ENCODE data around the gene SIN3A.

Gene SIN3A

GRCh38 chr15:75356517-75356916, 95.0 kb downstream of the SIN3A start:
- H2BK120ac ChIP-seq (ENCODE audit: insufficient read depth, low read length, poor library complexity): no peak overlapping the region
- no peaks in the 10 kb centered on the region for H3K27me3 ChIP-seq (ENCODE audit: insufficient read depth, low read length)
- peaks cover 7% of the 10 kb centered on the region for H3K9me3 ChIP-seq (ENCODE audit: insufficient read depth, low read depth, low read length)
- no peak overlapping the region for H2AFZ ChIP-seq (ENCODE audit: insufficient read depth, low read length, poor library complexity)
- no peak overlapping the region for H4K91ac ChIP-seq (ENCODE audit: low read depth, low read length)
- H4K12ac ChIP-seq (ENCODE audit: low read depth, low read length): no peak overlapping the region
- H3K4ac ChIP-seq (ENCODE audit: low read depth, low read length): no peak overlapping the region
- H2BK12ac ChIP-seq (ENCODE audit: low read length): no peak overlapping the region
- no peaks in the 10 kb centered on the region for H3K79me2 ChIP-seq (ENCODE audit: control insufficient read depth, insufficient read depth, low read length, poor library complexity)
- no peak overlapping the region for H3K4me2 ChIP-seq (ENCODE audit: low read length)
- peaks cover 42 to 53% of the 10 kb centered on the region in 2 experiments for H3K36me3 ChIP-seq (ENCODE audit: control insufficient read depth in 1 of 2, insufficient read depth in 2 of 2, low read length in 2 of 2)
- no peak overlapping the region for H3K14ac ChIP-seq (ENCODE audit: low read length)
- no peak overlapping the region for H3K18ac ChIP-seq (ENCODE audit: low read length)
- H3K23ac ChIP-seq (ENCODE audit: low read length): no peak overlapping the region
- no peak overlapping the region for H3K4me3 ChIP-seq (ENCODE audit: low read depth, low read length)
- DNase-seq: no peak
- no peak overlapping the region for H3K27ac ChIP-seq (ENCODE audit: low read depth, low read length)
- no peak overlapping the region for H4K8ac ChIP-seq (ENCODE audit: low read depth, low read length)
- no peaks in the 10 kb centered on the region for H3K4me1 ChIP-seq (ENCODE audit: control insufficient read depth in 1 of 2, insufficient read depth in 2 of 2, low read length in 2 of 2)
- no CpG with 5 or more reads among the region's 20 CpGs for WGBS (ENCODE audit: extremely low coverage, insufficient coverage, insufficient read length)
- H2AK5ac ChIP-seq (ENCODE audit: low read length): no peak overlapping the region
- H3K9ac ChIP-seq (ENCODE audit: low read length): no peak overlapping the region
- H2BK5ac ChIP-seq (ENCODE audit: low read depth, low read length, poor library complexity): no peak overlapping the region
- no peaks in the 10 kb centered on the region for H3K79me1 ChIP-seq (ENCODE audit: low read length)

- Histone ChIP-seq H2BK120ac (ENCODE audit: insufficient read depth, low read length, poor library complexity) (no peak overlapping the region), H3K4me1 (ENCODE audit: control insufficient read depth in 1 of 2, insufficient read depth in 2 of 2, low read length in 2 of 2) (no peaks in the 10 kb centered on the region), H3K79me1 (ENCODE audit: low read length) (no peaks in the 10 kb centered on the region), H2BK12ac (ENCODE audit: low read length) (no peak overlapping the region), H3K27me3 (ENCODE audit: insufficient read depth, low read length) (no peaks in the 10 kb centered on the region), H4K91ac (ENCODE audit: low read depth, low read length) (no peak overlapping the region), H3K18ac (ENCODE audit: low read length) (no peak overlapping the region), H4K12ac (ENCODE audit: low read depth, low read length) (no peak overlapping the region), H4K8ac (ENCODE audit: low read depth, low read length) (no peak overlapping the region), H2BK5ac (ENCODE audit: low read depth, low read length, poor library complexity) (no peak overlapping the region), H3K27ac (ENCODE audit: low read depth, low read length) (no peak overlapping the region), H3K23ac (ENCODE audit: low read length) (no peak overlapping the region), H3K4me2 (ENCODE audit: low read length) (no peak overlapping the region), H2AFZ (ENCODE audit: insufficient read depth, low read length, poor library complexity) (no peak overlapping the region), H3K36me3 (ENCODE audit: control insufficient read depth in 1 of 2, insufficient read depth in 2 of 2, low read length in 2 of 2) (peaks cover 37 to 48% of the 10 kb centered on the region in 2 experiments), H3K9ac (ENCODE audit: low read length) (no peak overlapping the region), H3K4me3 (ENCODE audit: low read depth, low read length) (no peak overlapping the region), H2AK5ac (ENCODE audit: low read length) (no peak overlapping the region), H3K9me3 (ENCODE audit: insufficient read depth, low read depth, low read length) (peaks cover 7% of the 10 kb centered on the region), H3K4ac (ENCODE audit: low read depth, low read length) (no peak overlapping the region), H3K14ac (ENCODE audit: low read length) (no peak overlapping the region), H3K79me2 (ENCODE audit: control insufficient read depth, insufficient read depth, low read length, poor library complexity) (no peaks in the 10 kb centered on the region)
- no CpG with 5 or more reads among the region's 28 CpGs for WGBS (ENCODE audit: extremely low coverage, insufficient coverage, insufficient read length)
- DNase-seq: no peak
Measured at GRCh38 chr15:75356006-75356405, 95.5 kb downstream of the SIN3A start.

- Histone ChIP-seq H3K4me1 (ENCODE audit: control insufficient read depth in 1 of 2, insufficient read depth in 2 of 2, low read length in 2 of 2) (no peaks in the 10 kb centered on the region), H3K18ac (ENCODE audit: low read length) (no peak overlapping the region), H3K36me3 (ENCODE audit: control insufficient read depth in 1 of 2, insufficient read depth in 2 of 2, low read length in 2 of 2) (peaks cover 35 to 43% of the 10 kb centered on the region in 2 experiments), H3K27ac (ENCODE audit: low read depth, low read length) (no peak overlapping the region), H3K79me1 (ENCODE audit: low read length) (no peaks in the 10 kb centered on the region), H2BK5ac (ENCODE audit: low read depth, low read length, poor library complexity) (no peak overlapping the region), H4K91ac (ENCODE audit: low read depth, low read length) (no peak overlapping the region), H2BK12ac (ENCODE audit: low read length) (no peak overlapping the region), H3K9ac (ENCODE audit: low read length) (no peak overlapping the region), H3K23ac (ENCODE audit: low read length) (no peak overlapping the region), H2AFZ (ENCODE audit: insufficient read depth, low read length, poor library complexity) (no peak overlapping the region), H2AK5ac (ENCODE audit: low read length) (no peak overlapping the region), H2BK120ac (ENCODE audit: insufficient read depth, low read length, poor library complexity) (no peak overlapping the region), H4K8ac (ENCODE audit: low read depth, low read length) (no peak overlapping the region), H3K4ac (ENCODE audit: low read depth, low read length) (no peak overlapping the region), H3K27me3 (ENCODE audit: insufficient read depth, low read length) (no peaks in the 10 kb centered on the region), H3K14ac (ENCODE audit: low read length) (no peak overlapping the region), H3K9me3 (ENCODE audit: insufficient read depth, low read depth, low read length) (peaks cover 7% of the 10 kb centered on the region), H3K4me2 (ENCODE audit: low read length) (no peak overlapping the region), H3K4me3 (ENCODE audit: low read depth, low read length) (no peak overlapping the region), H3K79me2 (ENCODE audit: control insufficient read depth, insufficient read depth, low read length, poor library complexity) (no peaks in the 10 kb centered on the region), H4K12ac (ENCODE audit: low read depth, low read length) (no peak overlapping the region)
- DNase-seq: no peak
- no CpG with 5 or more reads among the region's 4 CpGs for WGBS (ENCODE audit: extremely low coverage, insufficient coverage, insufficient read length)
Measured at GRCh38 chr15:75355369-75355768, 96.1 kb downstream of the SIN3A start.

GRCh38 chr15:75354454-75354853, 97.0 kb downstream of the SIN3A start:
- Histone ChIP-seq H2BK12ac (ENCODE audit: low read length) (no peak overlapping the region), H4K91ac (ENCODE audit: low read depth, low read length) (no peak overlapping the region), H3K27ac (ENCODE audit: low read depth, low read length) (no peak overlapping the region), H4K8ac (ENCODE audit: low read depth, low read length) (no peak overlapping the region), H4K12ac (ENCODE audit: low read depth, low read length) (no peak overlapping the region), H3K14ac (ENCODE audit: low read length) (no peak overlapping the region), H3K27me3 (ENCODE audit: insufficient read depth, low read length) (no peaks in the 10 kb centered on the region), H2BK5ac (ENCODE audit: low read depth, low read length, poor library complexity) (no peak overlapping the region), H3K4ac (ENCODE audit: low read depth, low read length) (no peak overlapping the region), H2AK5ac (ENCODE audit: low read length) (no peak overlapping the region), H3K4me2 (ENCODE audit: low read length) (no peak overlapping the region), H2BK120ac (ENCODE audit: insufficient read depth, low read length, poor library complexity) (no peak overlapping the region), H3K4me3 (ENCODE audit: low read depth, low read length) (no peak overlapping the region), H3K9me3 (ENCODE audit: insufficient read depth, low read depth, low read length) (peaks cover 7% of the 10 kb centered on the region), H3K36me3 (ENCODE audit: control insufficient read depth in 1 of 2, insufficient read depth in 2 of 2, low read length in 2 of 2) (peaks cover 30 to 36% of the 10 kb centered on the region in 2 experiments), H3K79me2 (ENCODE audit: control insufficient read depth, insufficient read depth, low read length, poor library complexity) (no peaks in the 10 kb centered on the region), H3K18ac (ENCODE audit: low read length) (no peak overlapping the region), H3K4me1 (ENCODE audit: control insufficient read depth in 1 of 2, insufficient read depth in 2 of 2, low read length in 2 of 2) (no peaks in the 10 kb centered on the region), H3K23ac (ENCODE audit: low read length) (no peak overlapping the region), H3K79me1 (ENCODE audit: low read length) (no peaks in the 10 kb centered on the region), H3K9ac (ENCODE audit: low read length) (no peak overlapping the region), H2AFZ (ENCODE audit: insufficient read depth, low read length, poor library complexity) (no peak overlapping the region)
- no peak for DNase-seq
- no CpG with 5 or more reads among the region's 7 CpGs for WGBS (ENCODE audit: extremely low coverage, insufficient coverage, insufficient read length)
